Prostate gland (tissue), 2 donors: ENCODE data around the gene C16orf89.
"Not testable (repeated sequence)": the region's sequence is repeated elsewhere in the genome, so short reads cannot be mapped to it uniquely, and the experiment has no call there.

Source experiments
- POLR2A ChIP-seq: fragments of 450-650 bp; IDR thresholded peaks from one replicate; pipeline ENCODE4 v1.6.1; 2016; ENCODE audit warnings: antibody characterized with exemption, mild to moderate bottlenecking
- TF ChIP-seq, protein P1 (sequence below), 4 experiments: fragments of 200-600 bp in 2 of 4; fragments of 450-650 bp in 2 of 4; sonication (generic) in 2 of 4; IDR thresholded peaks; 1 replicate in 3 of 4; 2 replicates in 1 of 4; pipeline ENCODE4 v1.5.1; 2016 to 2019; ENCODE audit warnings: antibody characterized with exemption in 4 of 4, mild to moderate bottlenecking in 2 of 4, moderate library complexity in 2 of 4

DNA sequence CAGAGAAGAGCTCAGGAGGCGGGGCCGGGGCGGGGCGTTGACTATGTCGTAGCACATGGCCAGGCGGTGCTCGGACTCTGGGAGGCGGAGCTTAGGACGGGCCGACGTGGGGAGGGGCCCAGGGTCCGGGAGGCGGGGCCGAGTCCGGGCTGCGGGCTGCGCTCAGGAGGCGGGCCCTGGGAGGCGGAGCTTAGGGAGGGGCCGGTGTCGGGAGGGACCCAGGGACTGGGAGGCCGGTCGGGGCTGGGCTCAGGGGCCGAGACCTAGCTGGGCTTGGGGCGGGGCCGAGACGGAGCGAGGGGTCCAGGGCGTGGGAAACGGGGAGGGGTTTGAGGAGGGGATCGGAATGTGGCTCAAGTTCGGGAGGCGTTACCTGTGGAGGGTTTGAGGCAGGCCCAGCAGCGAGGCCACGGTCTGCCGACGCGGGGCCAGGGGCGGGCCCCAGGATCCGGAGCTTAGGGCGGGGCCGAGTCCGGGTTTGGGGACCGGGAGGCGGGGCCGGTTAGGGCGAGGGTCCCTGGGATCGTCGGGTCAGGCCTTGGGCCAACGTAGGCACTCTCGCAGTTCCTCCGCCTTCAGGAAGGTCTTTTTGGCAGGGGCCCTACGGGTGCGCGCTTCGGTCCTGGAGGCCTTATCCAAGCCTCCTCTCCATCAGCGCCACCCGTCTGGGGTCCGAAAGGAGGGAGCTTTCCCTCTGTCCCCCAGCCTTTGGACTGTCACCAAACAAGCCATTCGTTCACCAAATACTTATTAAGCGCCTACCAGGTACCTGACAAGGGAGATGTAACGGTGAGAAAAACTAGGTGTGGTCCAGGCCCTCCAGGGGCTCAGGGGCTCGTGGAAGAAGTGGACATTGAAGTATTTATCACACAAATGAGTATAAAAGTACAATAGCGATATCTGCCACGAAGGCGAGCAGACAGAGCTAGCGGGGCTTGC, 32.7 kb upstream of the C16orf89 start:
- peak; percentile 37 for TF ChIP-seq POLR2A
- TF ChIP-seq, protein P1, sequence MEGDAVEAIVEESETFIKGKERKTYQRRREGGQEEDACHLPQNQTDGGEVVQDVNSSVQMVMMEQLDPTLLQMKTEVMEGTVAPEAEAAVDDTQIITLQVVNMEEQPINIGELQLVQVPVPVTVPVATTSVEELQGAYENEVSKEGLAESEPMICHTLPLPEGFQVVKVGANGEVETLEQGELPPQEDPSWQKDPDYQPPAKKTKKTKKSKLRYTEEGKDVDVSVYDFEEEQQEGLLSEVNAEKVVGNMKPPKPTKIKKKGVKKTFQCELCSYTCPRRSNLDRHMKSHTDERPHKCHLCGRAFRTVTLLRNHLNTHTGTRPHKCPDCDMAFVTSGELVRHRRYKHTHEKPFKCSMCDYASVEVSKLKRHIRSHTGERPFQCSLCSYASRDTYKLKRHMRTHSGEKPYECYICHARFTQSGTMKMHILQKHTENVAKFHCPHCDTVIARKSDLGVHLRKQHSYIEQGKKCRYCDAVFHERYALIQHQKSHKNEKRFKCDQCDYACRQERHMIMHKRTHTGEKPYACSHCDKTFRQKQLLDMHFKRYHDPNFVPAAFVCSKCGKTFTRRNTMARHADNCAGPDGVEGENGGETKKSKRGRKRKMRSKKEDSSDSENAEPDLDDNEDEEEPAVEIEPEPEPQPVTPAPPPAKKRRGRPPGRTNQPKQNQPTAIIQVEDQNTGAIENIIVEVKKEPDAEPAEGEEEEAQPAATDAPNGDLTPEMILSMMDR (IDR thresholded peaks at IDR 0.05): not testable (repeated sequence)
